Measurements from ENCODE around the gene MBTD1.

The MBTD1 gene

GRCh38 chr17:51159604-51160003 lies 100.2 kb downstream of the MBTD1 start:
- H3K27ac Mint-ChIP-seq, result no peak overlapping the region
- H3K4me3 Mint-ChIP-seq, result no peak overlapping the region
- no peaks in the 10 kb centered on the region for H3K27me3 Mint-ChIP-seq
- DNase-seq, result no peak
- peaks cover 38% of the 10 kb centered on the region for H3K4me1 Mint-ChIP-seq (ENCODE audit: low read depth)
- H3K36me3 Mint-ChIP-seq (ENCODE audit: low read depth), result peaks cover 47% of the 10 kb centered on the region
- no peaks in the 10 kb centered on the region for H3K9me3 Mint-ChIP-seq

GRCh38 chr17:51155416-51155815 lies 104.4 kb downstream of the MBTD1 start:
- no peaks in the 10 kb centered on the region for H3K27me3 Mint-ChIP-seq
- no peak for DNase-seq
- H3K36me3 Mint-ChIP-seq (ENCODE audit: low read depth), result peaks cover 9% of the 10 kb centered on the region
- no peaks in the 10 kb centered on the region for H3K9me3 Mint-ChIP-seq
- no peak overlapping the region for H3K4me3 Mint-ChIP-seq
- H3K27ac Mint-ChIP-seq, result no peak overlapping the region
- H3K4me1 Mint-ChIP-seq (ENCODE audit: low read depth), result peaks cover 36% of the 10 kb centered on the region

- Mint-ChIP-seq H3K4me3 (no peak overlapping the region), H3K36me3 (ENCODE audit: low read depth) (no peaks in the 10 kb centered on the region), H3K27ac (no peak overlapping the region), H3K4me1 (ENCODE audit: low read depth) (peaks cover 31% of the 10 kb centered on the region), H3K9me3 (no peaks in the 10 kb centered on the region), H3K27me3 (no peaks in the 10 kb centered on the region)
- no peak for DNase-seq
These were observed 105.7 kb downstream of the MBTD1 start for GRCh38 chr17:51154176-51154575.

- Mint-ChIP-seq H3K4me1 (ENCODE audit: low read depth) (peaks cover 26% of the 10 kb centered on the region), H3K27me3 (no peaks in the 10 kb centered on the region), H3K36me3 (ENCODE audit: low read depth) (no peaks in the 10 kb centered on the region), H3K9me3 (no peaks in the 10 kb centered on the region), H3K27ac (no peak within 1 kb of the TSS), H3K4me3 (no peak within 1 kb of the TSS)
- DNase-seq, result peak; percentile 100
These were observed 106.4 kb downstream of the MBTD1 start, which contains the start of gene NME1 for GRCh38 chr17:51153210-51154072. Gene NME1 (plus strand): TSS chr17:51153559. CDS start chr17:51155655, 2,096 bp downstream.

GRCh38 chr17:51152766-51153209 lies 107.1 kb downstream of the MBTD1 start:
- no peak overlapping the region for H3K27ac Mint-ChIP-seq
- H3K9me3 Mint-ChIP-seq, result no peaks in the 10 kb centered on the region
- no peaks in the 10 kb centered on the region for H3K36me3 Mint-ChIP-seq (ENCODE audit: low read depth)
- H3K27me3 Mint-ChIP-seq, result no peaks in the 10 kb centered on the region
- no peak for DNase-seq
- no peak overlapping the region for H3K4me3 Mint-ChIP-seq
- H3K4me1 Mint-ChIP-seq (ENCODE audit: low read depth), result peaks cover 24% of the 10 kb centered on the region

- peaks cover 29% of the 10 kb centered on the region for H3K4me1 Mint-ChIP-seq (ENCODE audit: low read depth)
- H3K4me3 Mint-ChIP-seq, result no peak overlapping the region
- no peaks in the 10 kb centered on the region for H3K36me3 Mint-ChIP-seq (ENCODE audit: low read depth)
- H3K27me3 Mint-ChIP-seq, result no peaks in the 10 kb centered on the region
- DNase-seq, result no peak
- H3K27ac Mint-ChIP-seq, result no peak overlapping the region
- no peaks in the 10 kb centered on the region for H3K9me3 Mint-ChIP-seq
These were observed 108.9 kb downstream of the MBTD1 start for GRCh38 chr17:51150932-51151331.

- Mint-ChIP-seq H3K4me3 (no peak overlapping the region), H3K9me3 (no peaks in the 10 kb centered on the region), H3K27me3 (no peaks in the 10 kb centered on the region), H3K36me3 (ENCODE audit: low read depth) (no peaks in the 10 kb centered on the region), H3K27ac (no peak overlapping the region), H3K4me1 (ENCODE audit: low read depth) (peaks cover 20% of the 10 kb centered on the region)
- DNase-seq, result no peak
These were observed 110.7 kb downstream of the MBTD1 start for GRCh38 chr17:51149163-51149562.

GRCh38 chr17:51147650-51148049 lies 112.2 kb downstream of the MBTD1 start:
- Mint-ChIP-seq H3K36me3 (ENCODE audit: low read depth) (no peaks in the 10 kb centered on the region), H3K9me3 (no peaks in the 10 kb centered on the region), H3K27me3 (no peaks in the 10 kb centered on the region), H3K4me3 (peak overlapping the region; percentile 15), H3K27ac (peak overlapping the region; percentile 80), H3K4me1 (ENCODE audit: low read depth) (peaks cover 20% of the 10 kb centered on the region)
- no peak for DNase-seq

GRCh38 chr17:51144266-51145022 lies 115.4 kb downstream of the MBTD1 start:
- DNase-seq, result no peak
- no peaks in the 10 kb centered on the region for H3K9me3 Mint-ChIP-seq
- no peaks in the 10 kb centered on the region for H3K36me3 Mint-ChIP-seq (ENCODE audit: low read depth)
- H3K27me3 Mint-ChIP-seq, result no peaks in the 10 kb centered on the region
- H3K27ac Mint-ChIP-seq, result no peak overlapping the region
- peaks cover 20% of the 10 kb centered on the region for H3K4me1 Mint-ChIP-seq (ENCODE audit: low read depth)
- H3K4me3 Mint-ChIP-seq, result no peak overlapping the region

- Mint-ChIP-seq H3K9me3 (no peaks in the 10 kb centered on the region), H3K27ac (no peak overlapping the region), H3K27me3 (no peaks in the 10 kb centered on the region), H3K4me1 (ENCODE audit: low read depth) (peaks cover 15% of the 10 kb centered on the region), H3K4me3 (no peak overlapping the region), H3K36me3 (ENCODE audit: low read depth) (no peaks in the 10 kb centered on the region)
- no peak for DNase-seq
These were observed 117.3 kb downstream of the MBTD1 start for GRCh38 chr17:51142597-51142996.

- no peaks in the 10 kb centered on the region for H3K27me3 Mint-ChIP-seq
- no peaks in the 10 kb centered on the region for H3K36me3 Mint-ChIP-seq (ENCODE audit: low read depth)
- DNase-seq, result no peak
- no peak overlapping the region for H3K4me3 Mint-ChIP-seq
- H3K9me3 Mint-ChIP-seq, result no peaks in the 10 kb centered on the region
- H3K27ac Mint-ChIP-seq, result no peak overlapping the region
- H3K4me1 Mint-ChIP-seq (ENCODE audit: low read depth), result peaks cover 9% of the 10 kb centered on the region
These were observed 123.9 kb downstream of the MBTD1 start for GRCh38 chr17:51135956-51136355.

- DNase-seq, result no peak
- Mint-ChIP-seq H3K4me1 (ENCODE audit: low read depth) (peaks cover 9% of the 10 kb centered on the region), H3K4me3 (no peak overlapping the region), H3K27me3 (no peaks in the 10 kb centered on the region), H3K36me3 (ENCODE audit: low read depth) (no peaks in the 10 kb centered on the region), H3K27ac (no peak overlapping the region), H3K9me3 (no peaks in the 10 kb centered on the region)
These were observed 126.5 kb downstream of the MBTD1 start for GRCh38 chr17:51133365-51133764.

GRCh38 chr17:51132964-51133319 lies 126.9 kb downstream of the MBTD1 start:
- Mint-ChIP-seq H3K9me3 (no peaks in the 10 kb centered on the region), H3K27ac (no peak overlapping the region), H3K4me3 (no peak overlapping the region), H3K4me1 (ENCODE audit: low read depth) (peaks cover 11% of the 10 kb centered on the region), H3K27me3 (no peaks in the 10 kb centered on the region), H3K36me3 (ENCODE audit: low read depth) (no peaks in the 10 kb centered on the region)
- no peak for DNase-seq

- Mint-ChIP-seq H3K4me1 (ENCODE audit: low read depth) (peaks cover 9% of the 10 kb centered on the region), H3K4me3 (no peak overlapping the region), H3K27ac (no peak overlapping the region), H3K36me3 (ENCODE audit: low read depth) (no peaks in the 10 kb centered on the region), H3K27me3 (no peaks in the 10 kb centered on the region), H3K9me3 (no peaks in the 10 kb centered on the region)
- no peak for DNase-seq
These were observed 131.8 kb downstream of the MBTD1 start for GRCh38 chr17:51128076-51128475.

All from activated T-cell treated with anti-CD3 and anti-CD28 coated beads, Interleukin-2, amount 50 U/mL, for 24 hours (primary cell).